Endothelial cell (in vitro differentiated cells): ENCODE measurements around the gene SOX6. TPM values are rescaled to one million over a fixed set of nuclear protein-coding genes. Genes with fewer than 3 reads are reported as not detected.
A peak's percentile ranks its signal among the peaks of the same experiment; 100 is the strongest.

ENCODE experiments used
- DNase-seq: peaks from one replicate; pipeline ENCODE4 v3.0.0; 2021; ENCODE audit warnings: low spot score
- H3K27ac Mint-ChIP-seq: one replicate; pipeline ENCODE4 v1.8.0; 2021; ENCODE audit warnings: mixed read lengths, inconsistent platforms; ENCODE audit not compliant: unreplicated experiment
- H3K27me3 Mint-ChIP-seq: one replicate; pipeline ENCODE4 v1.8.0; 2021; ENCODE audit warnings: mild to moderate bottlenecking, moderate library complexity, mixed read lengths, inconsistent platforms; ENCODE audit not compliant: unreplicated experiment
- H3K36me3 Mint-ChIP-seq: one replicate; pipeline ENCODE4 v1.8.0; 2021; ENCODE audit warnings: mild to moderate bottlenecking, low read depth, mixed read lengths, inconsistent platforms; ENCODE audit not compliant: unreplicated experiment
- H3K4me1 Mint-ChIP-seq: one replicate; pipeline ENCODE4 v1.8.0; 2021; ENCODE audit warnings: mild to moderate bottlenecking, mixed read lengths, inconsistent platforms; ENCODE audit not compliant: unreplicated experiment
- H3K4me3 Mint-ChIP-seq: one replicate; pipeline ENCODE4 v1.8.0; 2021; ENCODE audit warnings: mild to moderate bottlenecking, mixed read lengths, inconsistent platforms; ENCODE audit not compliant: unreplicated experiment
- H3K9me3 Mint-ChIP-seq: one replicate; pipeline ENCODE4 v1.8.0; 2021; ENCODE audit warnings: mixed read lengths, inconsistent platforms; ENCODE audit not compliant: unreplicated experiment
- total RNA-seq: library from RNA; stranded (reverse); fragmentation: NEBNext Ultra II Directional; extraction: Animal tissue kit (Norgen Biotek cat#: 25700); gene quantifications from one replicate; pipeline ENCODE4 v1.2.1, GENCODE V29; 2021; ENCODE audit not compliant: unreplicated experiment
- TF ChIP-seq, protein P1 (sequence below): fragments of 200-600 bp; sonication (generic); IDR thresholded peaks from one replicate; pipeline ENCODE4 v1.5.0; 2021; ENCODE audit warnings: antibody characterized with exemption; ENCODE audit not compliant: unreplicated experiment

The SOX6 gene
- total RNA-seq, 1 donor from 2014 or later, result 21.0 TPM

DNA sequence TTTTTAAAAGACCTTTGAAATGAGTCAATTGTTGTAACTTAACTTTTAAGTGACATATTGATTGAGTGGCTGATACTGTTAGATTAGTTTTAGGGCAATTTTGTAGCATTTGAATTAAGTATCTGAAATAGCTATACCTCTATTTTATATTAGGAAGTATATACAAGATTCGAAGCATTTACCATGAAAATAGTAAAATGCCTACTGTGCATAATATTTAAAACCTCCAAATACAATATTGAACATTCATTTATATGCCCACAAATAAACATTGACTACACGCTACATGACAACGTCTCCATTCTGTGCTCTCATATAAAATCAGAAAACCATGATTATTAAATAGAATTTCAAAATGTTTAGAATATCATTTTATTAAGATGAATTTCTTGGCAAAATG, 14.5 kb downstream of the SOX6 start:
- Mint-ChIP-seq H3K36me3 (no peaks in the 10 kb centered on the region), H3K9me3 (no peaks in the 10 kb centered on the region)
- DNase-seq, result no peak

DNA sequence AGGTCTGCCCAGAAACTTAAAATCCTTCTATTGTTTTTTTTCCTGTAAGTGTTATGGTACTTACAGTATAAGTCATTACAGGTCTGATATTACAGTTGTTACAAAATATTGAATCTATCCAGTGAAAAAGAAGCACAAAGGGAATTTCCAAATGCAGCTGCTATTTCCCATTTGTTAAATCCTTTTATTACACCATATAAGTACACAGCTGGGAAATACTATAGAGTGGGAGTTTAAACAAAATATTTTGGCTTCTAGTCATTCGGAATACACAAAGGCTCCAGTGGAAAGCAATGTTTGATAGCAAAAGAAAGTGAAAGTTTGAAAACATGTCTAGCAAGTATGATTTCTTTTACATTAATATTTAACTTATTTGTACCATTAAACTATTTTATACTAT, 18.0 kb downstream of the SOX6 start:
- H3K4me3 Mint-ChIP-seq, result no peak overlapping the region
- H3K27me3 Mint-ChIP-seq, result no peaks in the 10 kb centered on the region
- H3K4me1 Mint-ChIP-seq, result peaks cover 22% of the 10 kb centered on the region
- TF ChIP-seq, protein P1, sequence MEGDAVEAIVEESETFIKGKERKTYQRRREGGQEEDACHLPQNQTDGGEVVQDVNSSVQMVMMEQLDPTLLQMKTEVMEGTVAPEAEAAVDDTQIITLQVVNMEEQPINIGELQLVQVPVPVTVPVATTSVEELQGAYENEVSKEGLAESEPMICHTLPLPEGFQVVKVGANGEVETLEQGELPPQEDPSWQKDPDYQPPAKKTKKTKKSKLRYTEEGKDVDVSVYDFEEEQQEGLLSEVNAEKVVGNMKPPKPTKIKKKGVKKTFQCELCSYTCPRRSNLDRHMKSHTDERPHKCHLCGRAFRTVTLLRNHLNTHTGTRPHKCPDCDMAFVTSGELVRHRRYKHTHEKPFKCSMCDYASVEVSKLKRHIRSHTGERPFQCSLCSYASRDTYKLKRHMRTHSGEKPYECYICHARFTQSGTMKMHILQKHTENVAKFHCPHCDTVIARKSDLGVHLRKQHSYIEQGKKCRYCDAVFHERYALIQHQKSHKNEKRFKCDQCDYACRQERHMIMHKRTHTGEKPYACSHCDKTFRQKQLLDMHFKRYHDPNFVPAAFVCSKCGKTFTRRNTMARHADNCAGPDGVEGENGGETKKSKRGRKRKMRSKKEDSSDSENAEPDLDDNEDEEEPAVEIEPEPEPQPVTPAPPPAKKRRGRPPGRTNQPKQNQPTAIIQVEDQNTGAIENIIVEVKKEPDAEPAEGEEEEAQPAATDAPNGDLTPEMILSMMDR, result no peak
- peak overlapping the region; percentile 78 for H3K27ac Mint-ChIP-seq
- H3K36me3 Mint-ChIP-seq, result no peaks in the 10 kb centered on the region
- no peak for DNase-seq
- no peaks in the 10 kb centered on the region for H3K9me3 Mint-ChIP-seq

More for the DNA sequence above, 14.5 kb downstream of the SOX6 start:
- Mint-ChIP-seq H3K4me1 (peaks cover 20% of the 10 kb centered on the region), H3K27ac (no peak overlapping the region), H3K4me3 (no peak overlapping the region), H3K27me3 (no peaks in the 10 kb centered on the region)
- TF ChIP-seq, protein P1, result no peak

DNA sequence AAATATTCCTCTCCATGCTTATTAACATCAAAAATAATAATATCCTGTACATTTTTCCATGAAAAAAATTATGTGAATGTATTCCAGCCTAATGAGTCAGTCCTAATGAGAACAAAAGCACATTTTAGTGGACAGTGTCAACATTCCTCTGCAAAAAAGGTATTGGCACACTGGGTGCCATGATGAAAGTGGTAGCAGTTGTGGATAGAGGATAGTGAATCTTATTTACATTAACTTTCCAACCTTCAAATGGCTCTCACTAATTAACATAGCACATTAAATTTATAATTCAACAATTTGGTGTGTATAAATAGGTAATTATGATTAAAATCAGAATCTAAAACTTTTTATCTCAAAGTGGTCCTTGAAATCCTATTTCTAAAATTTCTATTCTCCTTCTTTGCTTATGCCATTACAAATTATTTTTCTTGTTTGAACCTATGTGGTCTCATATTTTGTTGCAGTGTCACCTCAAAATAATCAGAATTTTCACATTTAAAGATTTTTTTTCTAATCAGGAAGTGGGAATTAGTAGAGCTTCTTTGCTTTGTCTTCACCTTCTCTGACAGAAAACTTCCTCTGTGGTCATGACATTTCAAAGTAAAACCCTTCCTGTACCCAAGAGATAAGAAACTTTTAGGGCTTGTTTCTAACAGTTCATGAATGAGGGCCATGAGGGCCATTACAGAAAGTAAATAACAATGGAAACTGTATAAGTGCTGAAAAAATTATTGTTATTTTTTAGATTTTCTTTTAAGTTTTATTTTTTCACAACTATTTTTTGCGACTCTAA, 18.7 kb downstream of the SOX6 start:
- Mint-ChIP-seq H3K4me3 (no peak overlapping the region), H3K36me3 (no peaks in the 10 kb centered on the region)

DNA sequence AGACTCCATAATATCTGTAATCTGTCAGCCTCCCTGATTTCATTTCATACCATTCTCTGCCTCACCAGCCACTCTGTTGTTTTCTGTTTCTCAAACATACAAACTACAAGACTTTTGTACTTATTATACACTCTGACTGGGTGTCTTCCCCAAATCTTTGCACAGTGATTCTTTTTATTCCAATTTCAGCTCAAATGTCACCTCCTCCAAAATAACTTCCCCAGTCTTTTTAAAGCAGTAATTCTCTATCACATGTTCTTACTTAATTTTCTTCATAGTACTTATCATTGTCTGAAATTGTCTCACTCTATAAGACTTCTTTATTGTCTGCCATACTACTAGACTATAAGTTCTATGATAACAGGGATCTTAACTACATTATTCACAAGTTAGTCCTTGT, 19.6 kb downstream of the SOX6 start:
- Mint-ChIP-seq H3K4me1 (peaks cover 20% of the 10 kb centered on the region), H3K27ac (no peak overlapping the region), H3K27me3 (no peaks in the 10 kb centered on the region), H3K36me3 (no peaks in the 10 kb centered on the region), H3K9me3 (no peaks in the 10 kb centered on the region), H3K4me3 (no peak overlapping the region)
- TF ChIP-seq, protein P1, result no peak
- no peak for DNase-seq

More for the DNA sequence above, 18.7 kb downstream of the SOX6 start:
- H3K27ac Mint-ChIP-seq, result peak overlapping the region; percentile 72
- no peaks in the 10 kb centered on the region for H3K27me3 Mint-ChIP-seq
- H3K4me1 Mint-ChIP-seq, result peaks cover 20% of the 10 kb centered on the region
- DNase-seq, result no peak
- H3K9me3 Mint-ChIP-seq, result no peaks in the 10 kb centered on the region
- TF ChIP-seq, protein P1, result no peak

DNA sequence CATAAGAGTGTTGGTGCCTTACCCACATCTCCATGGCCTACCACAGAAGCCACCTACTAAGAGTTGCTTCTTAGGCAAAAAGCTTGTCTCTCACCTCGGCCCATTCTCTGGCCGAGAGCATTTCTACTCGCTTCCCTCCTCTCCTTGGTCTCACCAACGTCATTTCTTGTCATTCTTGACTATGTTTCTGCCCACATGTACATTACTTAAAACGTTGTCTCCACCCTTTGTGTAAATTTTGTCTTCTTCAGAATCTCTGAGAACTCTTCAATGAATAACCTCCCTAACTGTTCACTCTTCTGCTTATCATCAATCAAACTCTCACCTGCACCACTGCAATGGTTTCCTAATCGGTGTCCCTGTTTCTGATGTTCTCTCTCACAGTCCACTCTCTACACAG, 20.1 kb downstream of the SOX6 start:
- H3K4me1 Mint-ChIP-seq, result peaks cover 17% of the 10 kb centered on the region
- TF ChIP-seq, protein P1, result no peak
- no peaks in the 10 kb centered on the region for H3K27me3 Mint-ChIP-seq
- H3K4me3 Mint-ChIP-seq, result no peak overlapping the region
- no peak for DNase-seq
- no peaks in the 10 kb centered on the region for H3K9me3 Mint-ChIP-seq
- no peak overlapping the region for H3K27ac Mint-ChIP-seq
- H3K36me3 Mint-ChIP-seq, result no peaks in the 10 kb centered on the region
